H1 (cell line): ENCODE measurements around the gene LRG1. TPM values are rescaled to one million over a fixed set of nuclear protein-coding genes. Genes with fewer than 3 reads are reported as not detected.

ENCODE experiments used
- CTCF ChIA-PET: fragments of 300-600 bp; sonication (Branson Sonifier 250); formaldehyde crosslinking; loops from one replicate; lab custom pipeline; 2021; ENCODE audit not compliant: partially characterized antibody; lab: Charles Lee
- POLR2A ChIA-PET: fragments of 300-600 bp; sonication (Branson Sonifier 250); formaldehyde crosslinking; loops from one replicate; lab custom pipeline; 2021; ENCODE audit warnings: inconsistent platforms; ENCODE audit not compliant: partially characterized antibody; lab: Charles Lee
- DNase-seq, 2 experiments: peaks; one replicate each; pipeline versions ENCODE4 v3.0.0 to v3.0.0-alpha.2; 2010 to 2022; ENCODE audit warnings: low spot score in 2 of 2, low read depth in 1 of 2, mixed read lengths in 1 of 2
- FAIRE-seq: peaks from 2 replicates; lab custom pipeline; 2011; peaks lifted over from hg19 to GRCh38; lab: Jason Lieb, UNC
- H2AFZ ChIP-seq: 2 replicates; pipeline ENCODE4 v1.8.1; 2012; ENCODE audit warnings: low read length, inconsistent platforms
- H2AK5ac ChIP-seq: 2 replicates; pipeline ENCODE4 v1.6.1; 2013; ENCODE audit warnings: low read depth, low read length
- H2BK120ac ChIP-seq: replicated peaks from 2 replicates; pipeline ENCODE3; 2013; ENCODE audit warnings: low read depth, low read length, inconsistent platforms
- H2BK12ac ChIP-seq: 2 replicates; pipeline ENCODE4 v1.6.1; 2013; ENCODE audit warnings: low read depth, low read length
- H2BK15ac ChIP-seq: 2 replicates; pipeline ENCODE4 v1.6.1; 2013; ENCODE audit warnings: low read length
- H2BK20ac ChIP-seq: 2 replicates; pipeline ENCODE4 v1.6.1; 2013; ENCODE audit warnings: low read length
- H2BK5ac ChIP-seq: 2 replicates; pipeline ENCODE4 v1.6.1; 2013; ENCODE audit warnings: low read depth, low read length
- H3K14ac ChIP-seq: 2 replicates; pipeline ENCODE4 v1.6.1; 2013; ENCODE audit warnings: inconsistent platforms; ENCODE audit not compliant: insufficient read length
- H3K18ac ChIP-seq: 2 replicates; pipeline ENCODE4 v1.6.1; 2013; ENCODE audit warnings: low read length; ENCODE audit errors: extremely low read depth
- H3K23ac ChIP-seq: 2 replicates; pipeline ENCODE4 v1.6.1; 2013; ENCODE audit warnings: inconsistent platforms; ENCODE audit not compliant: insufficient read length
- H3K23me2 ChIP-seq: 2 replicates; pipeline ENCODE4 v1.6.1; 2013; ENCODE audit warnings: low read depth, low read length
- H3K27ac ChIP-seq: 2 replicates; pipeline ENCODE4 v1.6.1; 2011; ENCODE audit warnings: low read depth, low read length, inconsistent platforms
- H3K27me3 ChIP-seq, 4 experiments: replicated peaks in 1 of 4; 1 replicate in 1 of 4; 2 replicates in 3 of 4; pipeline versions ENCODE4 v1.6.1 to v1.8.1; 2011 to 2013; ENCODE audit warnings: low read length in 3 of 4, mild to moderate bottlenecking in 3 of 4, inconsistent platforms in 2 of 4, mixed read lengths in 2 of 4, moderate library complexity in 1 of 4; ENCODE audit not compliant: control insufficient read depth in 3 of 4, insufficient read depth in 3 of 4; ENCODE audit errors: extremely low read depth in 1 of 4
- H3K36me3 ChIP-seq, 4 experiments: 2 replicates each; pipeline versions ENCODE4 v1.6.1 to v1.8.1; 2011 to 2013; ENCODE audit warnings: mild to moderate bottlenecking in 4 of 4, low read length in 3 of 4, moderate library complexity in 2 of 4, control low read depth in 1 of 4, inconsistent platforms in 1 of 4; ENCODE audit not compliant: insufficient read depth in 4 of 4, control insufficient read depth in 2 of 4
- H3K4ac ChIP-seq: replicated peaks from 2 replicates; pipeline ENCODE3; 2013; ENCODE audit warnings: low read length, low read depth, mixed read lengths, inconsistent platforms; ENCODE audit not compliant: insufficient read length
- H3K4me1 ChIP-seq, 4 experiments: replicated peaks in 1 of 4; 1 replicate in 1 of 4; 2 replicates in 3 of 4; pipeline versions ENCODE4 v1.6.1 to v1.8.1; 2011 to 2013; ENCODE audit warnings: low read length in 3 of 4, inconsistent platforms in 2 of 4, mixed read lengths in 1 of 4; ENCODE audit not compliant: insufficient read depth in 4 of 4, control insufficient read depth in 3 of 4
- H3K4me2 ChIP-seq, 2 experiments: 2 replicates each; pipeline versions ENCODE4 v1.6.1 to v1.8.1; 2011 to 2013; ENCODE audit warnings: low read depth in 2 of 2, low read length in 2 of 2, control low read depth in 1 of 2, inconsistent platforms in 1 of 2, mild to moderate bottlenecking in 1 of 2; ENCODE audit not compliant: insufficient read depth in 1 of 2
- H3K4me3 ChIP-seq, 4 experiments: fragments of 200-600, 300-600 bp in 1 of 4; sonication (generic), shearing (Covaris generic), sonication (Bioruptor Twin) in 1 of 4; 2 replicates each; pipeline versions ENCODE4 v1.5.1 to v1.8.1; 2011 to 2016; ENCODE audit warnings: low read length in 4 of 4, low read depth in 3 of 4, control low read depth in 2 of 4, inconsistent platforms in 2 of 4, mild to moderate bottlenecking in 2 of 4, mixed read lengths in 1 of 4, moderate library complexity in 1 of 4; ENCODE audit not compliant: insufficient read depth in 2 of 4; ENCODE audit errors: extremely low read depth in 1 of 4
- H3K56ac ChIP-seq: replicated peaks from 2 replicates; pipeline ENCODE3; 2013; ENCODE audit warnings: low read depth, mild to moderate bottlenecking, mixed read lengths, low read length, inconsistent platforms; ENCODE audit not compliant: insufficient read length
- H3K79me1 ChIP-seq: 2 replicates; pipeline ENCODE4 v1.6.1; 2013; ENCODE audit warnings: low read depth, low read length, control low read depth
- H3K79me2 ChIP-seq, 2 experiments: 2 replicates each; pipeline versions ENCODE4 v1.6.1 to v1.8.1; 2012 to 2013; ENCODE audit warnings: low read length in 2 of 2, mild to moderate bottlenecking in 2 of 2, inconsistent platforms in 1 of 2; ENCODE audit not compliant: insufficient read depth in 2 of 2, control insufficient read depth in 1 of 2
- H3K9ac ChIP-seq, 4 experiments: replicated peaks in 1 of 4; 1 replicate in 1 of 4; 2 replicates in 3 of 4; pipeline versions ENCODE4 v1.6.1 to v1.8.1; 2011 to 2013; ENCODE audit warnings: low read depth in 3 of 4, low read length in 3 of 4, control low read depth in 2 of 4, mild to moderate bottlenecking in 2 of 4, moderate library complexity in 2 of 4, inconsistent platforms in 1 of 4; ENCODE audit errors: extremely low read depth in 1 of 4
- H3K9me3 ChIP-seq, 2 experiments: 2 replicates each; pipeline versions ENCODE4 v1.6.1 to v1.8.1; 2012 to 2013; ENCODE audit warnings: mild to moderate bottlenecking in 2 of 2, moderate library complexity in 2 of 2, control low read depth in 1 of 2, inconsistent platforms in 1 of 2, low read depth in 1 of 2, low read length in 1 of 2, mixed read lengths in 1 of 2; ENCODE audit not compliant: insufficient read depth in 2 of 2
- H4K20me1 ChIP-seq, 2 experiments: replicated peaks in 1 of 2; 2 replicates each; pipeline versions ENCODE3 to v1.8.1; 2011 to 2013; ENCODE audit warnings: inconsistent platforms in 2 of 2, low read length in 2 of 2, mild to moderate bottlenecking in 1 of 2; ENCODE audit not compliant: insufficient read depth in 2 of 2, control insufficient read depth in 1 of 2
- H4K5ac ChIP-seq: 2 replicates; pipeline ENCODE4 v1.6.1; 2013; ENCODE audit warnings: low read length, low read depth, mixed read lengths, inconsistent platforms; ENCODE audit not compliant: insufficient read length
- H4K8ac ChIP-seq: 2 replicates; pipeline ENCODE4 v1.8.0; 2013; ENCODE audit warnings: mild to moderate bottlenecking, moderate library complexity, low read length, inconsistent platforms; ENCODE audit not compliant: insufficient read depth; ENCODE audit errors: extremely low read depth
- H4K91ac ChIP-seq: replicated peaks from 2 replicates; pipeline ENCODE3; 2013; ENCODE audit warnings: low read length, mixed read lengths, inconsistent platforms; ENCODE audit not compliant: insufficient read length
- CBX8 ChIP-seq: fragments of 300-800, 300-1000 bp; sonication (generic); IDR thresholded peaks from 2 replicates; pipeline ENCODE4 v1.7.1; 2016; ENCODE audit warnings: low read depth, low read length, borderline replicate concordance
- SIX5 ChIP-seq: IDR thresholded peaks from 2 replicates; pipeline ENCODE4 v1.6.1; 2011; ENCODE audit warnings: mild to moderate bottlenecking, low read depth, low read length
- SP1 ChIP-seq: IDR thresholded peaks from 2 replicates; pipeline ENCODE4 v1.6.1; 2011; ENCODE audit warnings: low read depth, low read length
- WGBS, 2 experiments: shearing (Covaris generic) in 1 of 2; methylation state at CpG; one replicate each; pipeline versions ENCODE4 v1.1.6 to v1.1.7; 2013 to 2015; ENCODE audit warnings: low lambda C conversion rate in 2 of 2, mixed read lengths in 2 of 2, inconsistent platforms in 1 of 2, low coverage in 1 of 2, missing lambda C conversion rate in 1 of 2; ENCODE audit not compliant: insufficient replicate concordance in 2 of 2, insufficient coverage in 1 of 2, insufficient read length in 1 of 2; ENCODE audit errors: extremely low coverage in 1 of 2, missing lambda C conversion rate in 1 of 2; 5-methylcytosine and 5-hydroxymethylcytosine counted together
- polyA plus RNA-seq, 7 experiments: library from polyadenylated mRNA; depleted of rRNA in 3 of 7; stranded (reverse) in 5 of 7; unstranded in 2 of 7; fragments of >200 nt in 5 of 7; fragments of 200-250 nt in 2 of 7; gene quantifications; 1 replicate in 5 of 7; 2 replicates in 1 of 7; 4 replicates in 1 of 7; pipeline versions ENCODE4 v1.2.1 to v1.2.3, GENCODE V29; 2011 to 2013; ENCODE audit warnings: missing spikeins in 2 of 7, mixed read lengths in 2 of 7
- total RNA-seq: library from RNA; stranded (reverse); fragmentation: NEBNext Ultra II Directional; extraction: Animal tissue kit (Norgen Biotek cat#: 25700); gene quantifications from 2 replicates; pipeline ENCODE4 v1.2.1, GENCODE V29; 2021

LRG1 gene
- total and polyA plus RNA-seq, 2 of the 8 experiments (the other 6 are each of a cell fraction or from before 2014, with no cell fraction given): 0.48 to 0.79 TPM

- FAIRE-seq: no peak
These were observed 37.4 kb upstream of the LRG1 start for GRCh38 chr19:4577020-4577782.

More at GRCh38 chr19:4577020-4577782, 37.4 kb upstream of the LRG1 start:
- Histone ChIP-seq H4K8ac (peak overlapping the region; percentile 7; the same call in 1 of the 2 replicates), H3K4me3 (no peak overlapping the region), H2BK120ac (no peak overlapping the region), H3K79me1 (peaks cover 11% of the 10 kb centered on the region; the same call in 1 of the 2 replicates), H3K9ac (no peak overlapping the region), H3K14ac (no peak overlapping the region), H2BK5ac (no peak overlapping the region), H4K91ac (no peak overlapping the region), H3K79me2 (peaks cover 0 to 27% of the 10 kb centered on the region in 2 experiments; a peak in 1 of 4 replicates), H3K27ac (no peak overlapping the region), H3K4me1 (peaks cover 3 to 13% (median 9%) of the 10 kb centered on the region in 4 experiments), H2AFZ (no peak overlapping the region), H2AK5ac (no peak overlapping the region; the same call in 1 of the 2 replicates), H3K23me2 (peaks cover 5% of the 10 kb centered on the region; the same call in 1 of the 2 replicates), H2BK15ac (no peak overlapping the region), H3K9me3 (no peaks in the 10 kb centered on the region), H3K27me3 (peaks cover 0 to 5% (median 2%) of the 10 kb centered on the region in 4 experiments; a peak in 2 of 7 replicates), H3K23ac (no peak overlapping the region), H3K18ac (no peak overlapping the region), H4K5ac (no peak overlapping the region), H3K4me2 (no peak overlapping the region), H3K56ac (no peak overlapping the region), H4K20me1 (peaks cover 7 to 23% of the 10 kb centered on the region in 2 experiments), H2BK20ac (no peak overlapping the region), H3K36me3 (no peaks in the 10 kb centered on the region; a peak in 1 of 8 replicates), H2BK12ac (no peak overlapping the region), H3K4ac (no peak overlapping the region)
- TF ChIP-seq SIX5 (peak; percentile 46), SP1 (0 out of 2 replicates have a peak, but pooled peaks have one; percentile 61), CBX8 (no peak)
- ChIA-PET POLR2A (interaction anchor here (0.5 to 5.3 kb wide), 10 partner anchors 9 to 112 kb away, joined by 3 to 19 read pairs (median 4); no protein-coding TSS in a partner anchor), CTCF (interaction anchor here (0.7 to 14.7 kb wide), 18 partner anchors 8 to 75 kb away, joined by 3 to 316 read pairs (median 8); partner anchors contain the start of genes LRG1 and SEMA6B)
- 91% methylated on average over 4 of the region's 5 CpGs; no CpG with 5 or more reads in 1 of the 2 experiments for WGBS, 2 experiments
- peak in 1 of 2 experiments; percentile 55 for DNase-seq
